ENCODE results near the gene BEST4. TPM values are rescaled to one million over a fixed set of nuclear protein-coding genes. Genes with fewer than 3 reads are reported as not detected.

BEST4 gene
- polyA plus RNA-seq, 1 donor (not counting 4 experiments of a cell fraction or from before 2014, with no cell fraction given): 0.14 TPM

DNA sequence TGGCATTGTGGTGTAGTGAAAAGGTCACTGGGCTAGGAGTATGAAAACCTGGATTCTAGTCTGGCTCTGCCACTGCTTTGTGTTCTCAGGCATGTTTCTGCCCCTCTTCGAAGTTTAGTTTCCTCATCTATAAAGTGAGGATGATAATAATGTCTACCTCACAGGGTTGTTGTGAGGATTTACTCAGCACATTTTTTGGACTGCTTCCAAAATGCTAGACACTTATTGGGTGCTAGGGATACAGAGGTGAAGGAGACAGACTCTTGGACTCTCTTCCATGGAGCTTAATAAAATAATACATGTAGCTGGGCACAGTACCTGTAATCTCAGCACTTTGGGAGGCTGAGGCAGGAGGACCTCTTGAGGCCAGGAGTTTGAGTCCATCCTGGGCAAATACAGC lies 44.8 kb downstream of the BEST4 start:
- FAIRE-seq: no peak
- Histone ChIP-seq H2AFZ (ENCODE audit: control insufficient read depth, low read length) (no peak overlapping the region), H3K4me2 (ENCODE audit: control insufficient read depth, extremely low read depth, insufficient read depth, low read depth, low read length) (no peak overlapping the region)

DNA sequence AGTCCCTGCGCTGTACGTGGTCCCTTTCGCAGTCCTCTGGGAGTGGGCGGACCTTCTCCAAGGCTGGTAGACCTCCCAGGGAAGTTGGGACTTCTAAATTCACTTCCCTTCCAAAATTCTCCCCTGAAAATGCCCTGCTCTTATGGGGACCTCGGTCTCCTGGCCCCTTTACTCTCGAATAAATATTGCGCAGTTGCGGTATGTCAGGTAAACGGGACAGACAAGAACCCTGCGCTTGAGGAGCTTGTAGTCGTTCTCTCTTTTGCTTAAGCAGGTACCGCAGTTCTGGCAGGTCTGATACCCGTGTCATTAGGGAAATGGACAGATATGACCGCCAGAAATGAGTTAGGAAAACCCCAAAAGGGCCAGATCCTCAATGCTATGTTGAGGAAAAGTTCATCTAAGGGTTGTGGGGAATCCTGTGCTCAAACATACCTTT lies 47.8 kb downstream of the BEST4 start:
- Histone ChIP-seq H3K9me3 (ENCODE audit: control insufficient read depth, low read depth, low read length) (no peaks in the 10 kb centered on the region), H3K9me1 (ENCODE audit: control insufficient read depth, extremely low read depth, insufficient read depth, low read length) (no peaks in the 10 kb centered on the region), H3K36me3 (ENCODE audit: control insufficient read depth in 2 of 2, extremely low read depth in 1 of 2, insufficient read depth in 2 of 2, low read length in 2 of 2) (peaks cover 0 to 19% of the 10 kb centered on the region in 2 experiments), H3K4me3 (ENCODE audit: control insufficient read depth in 2 of 3, extremely low read depth in 1 of 3, insufficient read depth in 2 of 3, low read depth in 1 of 3, low read length in 3 of 3) (peak overlapping the region; percentile 57 to 95 (median 94)), H3K79me2 (ENCODE audit: control insufficient read depth, insufficient read depth, low read length) (peaks cover 33% of the 10 kb centered on the region), H3K27me3 (ENCODE audit: control insufficient read depth, extremely low read depth, insufficient read depth, low read length) (no peaks in the 10 kb centered on the region), H3K9ac (ENCODE audit: control insufficient read depth, extremely low read depth, insufficient read depth, low read length) (peak overlapping the region; percentile 84), H2AFZ (ENCODE audit: control insufficient read depth, low read length) (peak overlapping the region; percentile 98), H3K4me2 (ENCODE audit: control insufficient read depth, extremely low read depth, insufficient read depth, low read depth, low read length) (peak overlapping the region; percentile 97), H4K20me1 (ENCODE audit: control insufficient read depth, extremely low read depth, insufficient read depth, low read length) (no peaks in the 10 kb centered on the region), H3K4me1 (ENCODE audit: control insufficient read depth, extremely low read depth, insufficient read depth, low read length) (peaks cover 6% of the 10 kb centered on the region), H3K27ac (ENCODE audit: control insufficient read depth, insufficient read depth, low read length) (peak overlapping the region; percentile 67)
- DNase-seq (ENCODE audit: low read depth, low spot score) (no peak), FAIRE-seq (no peak)
- dilution Hi-C loops (cut with MboI; ENCODE audit: extremely low pct_ligation_motif_present, low sequenced_read_pairs): no loop called here
- TF ChIP-seq EZH2 (IDR thresholded peaks at IDR 0.05; ENCODE audit: low read length): no peak
- TF ChIP-seq, protein P1, sequence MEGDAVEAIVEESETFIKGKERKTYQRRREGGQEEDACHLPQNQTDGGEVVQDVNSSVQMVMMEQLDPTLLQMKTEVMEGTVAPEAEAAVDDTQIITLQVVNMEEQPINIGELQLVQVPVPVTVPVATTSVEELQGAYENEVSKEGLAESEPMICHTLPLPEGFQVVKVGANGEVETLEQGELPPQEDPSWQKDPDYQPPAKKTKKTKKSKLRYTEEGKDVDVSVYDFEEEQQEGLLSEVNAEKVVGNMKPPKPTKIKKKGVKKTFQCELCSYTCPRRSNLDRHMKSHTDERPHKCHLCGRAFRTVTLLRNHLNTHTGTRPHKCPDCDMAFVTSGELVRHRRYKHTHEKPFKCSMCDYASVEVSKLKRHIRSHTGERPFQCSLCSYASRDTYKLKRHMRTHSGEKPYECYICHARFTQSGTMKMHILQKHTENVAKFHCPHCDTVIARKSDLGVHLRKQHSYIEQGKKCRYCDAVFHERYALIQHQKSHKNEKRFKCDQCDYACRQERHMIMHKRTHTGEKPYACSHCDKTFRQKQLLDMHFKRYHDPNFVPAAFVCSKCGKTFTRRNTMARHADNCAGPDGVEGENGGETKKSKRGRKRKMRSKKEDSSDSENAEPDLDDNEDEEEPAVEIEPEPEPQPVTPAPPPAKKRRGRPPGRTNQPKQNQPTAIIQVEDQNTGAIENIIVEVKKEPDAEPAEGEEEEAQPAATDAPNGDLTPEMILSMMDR (optimal IDR thresholded peaks at IDR 0.05 in 1 of 3, IDR thresholded peaks at IDR 0.05 in 1 of 3, conservative IDR thresholded peaks at IDR 0.05 in 1 of 3; ENCODE audit: extremely low read depth in 1 of 3, insufficient read depth in 2 of 3, low read length in 3 of 3): no peak

More for the DNA sequence above, 44.8 kb downstream of the BEST4 start:
- TF ChIP-seq EZH2 (IDR thresholded peaks at IDR 0.05; ENCODE audit: low read length): no peak
- TF ChIP-seq, protein P1 (optimal IDR thresholded peaks at IDR 0.05 in 1 of 3, IDR thresholded peaks at IDR 0.05 in 1 of 3, conservative IDR thresholded peaks at IDR 0.05 in 1 of 3; ENCODE audit: extremely low read depth in 1 of 3, insufficient read depth in 2 of 3, low read length in 3 of 3): no peak
- Histone ChIP-seq H3K9ac (ENCODE audit: control insufficient read depth, extremely low read depth, insufficient read depth, low read length) (no peak overlapping the region), H3K9me1 (ENCODE audit: control insufficient read depth, extremely low read depth, insufficient read depth, low read length) (no peaks in the 10 kb centered on the region), H3K4me3 (ENCODE audit: control insufficient read depth in 2 of 3, extremely low read depth in 1 of 3, insufficient read depth in 2 of 3, low read depth in 1 of 3, low read length in 3 of 3) (no peak overlapping the region), H3K79me2 (ENCODE audit: control insufficient read depth, insufficient read depth, low read length) (peaks cover 33% of the 10 kb centered on the region), H3K9me3 (ENCODE audit: control insufficient read depth, low read depth, low read length) (no peaks in the 10 kb centered on the region), H3K27me3 (ENCODE audit: control insufficient read depth, extremely low read depth, insufficient read depth, low read length) (no peaks in the 10 kb centered on the region), H4K20me1 (ENCODE audit: control insufficient read depth, extremely low read depth, insufficient read depth, low read length) (no peaks in the 10 kb centered on the region), H3K27ac (ENCODE audit: control insufficient read depth, insufficient read depth, low read length) (no peak overlapping the region), H3K4me1 (ENCODE audit: control insufficient read depth, extremely low read depth, insufficient read depth, low read length) (peaks cover 6% of the 10 kb centered on the region), H3K36me3 (ENCODE audit: control insufficient read depth in 2 of 2, extremely low read depth in 1 of 2, insufficient read depth in 2 of 2, low read length in 2 of 2) (peaks cover 0 to 30% of the 10 kb centered on the region in 2 experiments)
- no peak for DNase-seq (ENCODE audit: low read depth, low spot score)
- dilution Hi-C loops (cut with MboI; ENCODE audit: extremely low pct_ligation_motif_present, low sequenced_read_pairs): no loop called here

All from keratinocyte (primary cell).